ENCODE measurements around the gene AIFM2.

DNA sequence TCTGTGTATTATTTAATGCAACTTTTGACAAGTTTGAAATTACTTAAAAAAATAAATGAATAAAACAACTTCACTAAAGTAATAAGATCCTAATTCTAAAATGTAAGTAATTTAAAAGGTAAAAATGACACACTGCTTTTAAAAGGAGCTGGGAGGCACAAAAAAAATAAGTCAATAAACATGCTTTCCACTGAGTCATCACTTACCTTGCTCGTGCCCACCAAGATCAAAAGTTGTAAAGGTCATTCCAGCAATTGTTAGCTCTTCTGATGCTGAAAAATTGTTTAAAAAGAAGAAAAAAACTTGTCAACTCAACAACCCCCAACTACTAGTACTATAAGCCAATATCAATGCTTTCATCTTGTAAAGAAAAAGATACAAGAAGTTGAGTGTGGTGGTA, 28.2 kb upstream of the AIFM2 start:
- no peak for TF ChIP-seq SUZ12 (IDR thresholded peaks at IDR 0.05; ENCODE audit: extremely low read depth, insufficient read depth, insufficient read length)
- TF ChIP-seq ZNF274 (IDR thresholded peaks at IDR 0.05; ENCODE audit: low read depth, low read length) = no peak
